Measurements from ENCODE around the gene CFAP77.

Gene CFAP77

GRCh38 chr9:132409828-132410528, at the start of gene CFAP77:
TSS of gene CFAP77 (plus strand) at chr9:132410211. CDS start at chr9:132410272, 61 bp downstream.
- in situ Hi-C loops (cut with HindIII; ENCODE audit: low sequenced_read_pairs) = no loop called here
- TF ChIP-seq, protein P1, sequence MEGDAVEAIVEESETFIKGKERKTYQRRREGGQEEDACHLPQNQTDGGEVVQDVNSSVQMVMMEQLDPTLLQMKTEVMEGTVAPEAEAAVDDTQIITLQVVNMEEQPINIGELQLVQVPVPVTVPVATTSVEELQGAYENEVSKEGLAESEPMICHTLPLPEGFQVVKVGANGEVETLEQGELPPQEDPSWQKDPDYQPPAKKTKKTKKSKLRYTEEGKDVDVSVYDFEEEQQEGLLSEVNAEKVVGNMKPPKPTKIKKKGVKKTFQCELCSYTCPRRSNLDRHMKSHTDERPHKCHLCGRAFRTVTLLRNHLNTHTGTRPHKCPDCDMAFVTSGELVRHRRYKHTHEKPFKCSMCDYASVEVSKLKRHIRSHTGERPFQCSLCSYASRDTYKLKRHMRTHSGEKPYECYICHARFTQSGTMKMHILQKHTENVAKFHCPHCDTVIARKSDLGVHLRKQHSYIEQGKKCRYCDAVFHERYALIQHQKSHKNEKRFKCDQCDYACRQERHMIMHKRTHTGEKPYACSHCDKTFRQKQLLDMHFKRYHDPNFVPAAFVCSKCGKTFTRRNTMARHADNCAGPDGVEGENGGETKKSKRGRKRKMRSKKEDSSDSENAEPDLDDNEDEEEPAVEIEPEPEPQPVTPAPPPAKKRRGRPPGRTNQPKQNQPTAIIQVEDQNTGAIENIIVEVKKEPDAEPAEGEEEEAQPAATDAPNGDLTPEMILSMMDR (IDR thresholded peaks at IDR 0.05; ENCODE audit: low read depth, low read length, missing control alignments) = no peak
- no peak for DNase-seq (ENCODE audit: low read depth)
- H3K4me3 ChIP-seq (ENCODE audit: low read depth, low read length) = peak within 1 kb of the TSS; percentile 51

- H3K4me3 ChIP-seq (ENCODE audit: low read depth, low read length) = no peak overlapping the region
- DNase-seq (ENCODE audit: low read depth) = no peak
- TF ChIP-seq, protein P1 (IDR thresholded peaks at IDR 0.05; ENCODE audit: low read depth, low read length, missing control alignments) = no peak
- in situ Hi-C loops (cut with HindIII; ENCODE audit: low sequenced_read_pairs) = no loop called here
Measured at GRCh38 chr9:132364068-132364467, 45.9 kb upstream of the CFAP77 start.

- no peak for DNase-seq (ENCODE audit: low read depth)
- TF ChIP-seq, protein P1 (IDR thresholded peaks at IDR 0.05; ENCODE audit: low read depth, low read length, missing control alignments) = no peak
- in situ Hi-C loops (cut with HindIII; ENCODE audit: low sequenced_read_pairs) = no loop called here
- no peak overlapping the region for H3K4me3 ChIP-seq (ENCODE audit: low read depth, low read length)
Measured at GRCh38 chr9:132365986-132366385, 44.0 kb upstream of the CFAP77 start.

- TF ChIP-seq, protein P1 (IDR thresholded peaks at IDR 0.05; ENCODE audit: low read depth, low read length, missing control alignments) = no peak
- DNase-seq (ENCODE audit: low read depth) = no peak
- H3K4me3 ChIP-seq (ENCODE audit: low read depth, low read length) = no peak overlapping the region
- in situ Hi-C loops (cut with HindIII; ENCODE audit: low sequenced_read_pairs) = no loop called here
Measured at GRCh38 chr9:132366481-132366880, 43.5 kb upstream of the CFAP77 start.

- TF ChIP-seq, protein P1 (IDR thresholded peaks at IDR 0.05; ENCODE audit: low read depth, low read length, missing control alignments) = no peak
- DNase-seq (ENCODE audit: low read depth) = no peak
- in situ Hi-C loops (cut with HindIII; ENCODE audit: low sequenced_read_pairs) = no loop called here
- H3K4me3 ChIP-seq (ENCODE audit: low read depth, low read length) = no peak overlapping the region
Measured at GRCh38 chr9:132367613-132368313, 42.2 kb upstream of the CFAP77 start.

DNA sequence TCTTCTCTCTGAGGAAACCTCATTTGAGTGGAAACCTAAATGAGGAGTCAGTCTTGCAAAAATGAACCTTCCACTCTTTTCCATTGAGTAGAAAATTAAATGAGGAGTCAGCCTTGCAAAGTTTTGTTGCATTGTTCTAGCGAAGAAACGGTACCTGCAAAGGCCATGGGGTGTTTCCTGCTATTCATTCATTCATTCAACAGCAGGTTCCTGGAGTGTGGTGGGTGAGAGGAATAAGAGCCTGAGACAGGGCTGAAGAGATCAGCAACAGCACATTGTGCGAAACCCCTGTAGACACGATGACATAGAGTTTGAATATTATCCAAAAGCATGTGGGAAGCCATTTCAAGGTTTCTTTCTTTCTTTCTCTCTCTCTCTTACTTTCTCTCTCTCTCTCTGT, 40.6 kb upstream of the CFAP77 start:
- TF ChIP-seq, protein P1 (IDR thresholded peaks at IDR 0.05; ENCODE audit: low read depth, low read length, missing control alignments) = no peak
- no peak for DNase-seq (ENCODE audit: low read depth)
- in situ Hi-C loops (cut with HindIII; ENCODE audit: low sequenced_read_pairs) = no loop called here
- no peak overlapping the region for H3K4me3 ChIP-seq (ENCODE audit: low read depth, low read length)

Data from astrocyte of the cerebellum (primary cell).